GM21737 (cell line): ENCODE measurements around the gene PRTFDC1.

Experiments
- ATAC-seq: cut with Tn5 transposase; IDR thresholded peaks from one replicate; pipeline ENCODE4 v1.9.1; 2021; ENCODE audit warnings: mild to moderate bottlenecking, moderate library complexity; ENCODE audit not compliant: unreplicated experiment

Gene PRTFDC1

GRCh38 chr10:24804956-24805355 is 147.4 kb downstream of the PRTFDC1 start:
- ATAC-seq: no peak

GRCh38 chr10:24804392-24804791 is 148.0 kb downstream of the PRTFDC1 start:
- no peak for ATAC-seq

DNA sequence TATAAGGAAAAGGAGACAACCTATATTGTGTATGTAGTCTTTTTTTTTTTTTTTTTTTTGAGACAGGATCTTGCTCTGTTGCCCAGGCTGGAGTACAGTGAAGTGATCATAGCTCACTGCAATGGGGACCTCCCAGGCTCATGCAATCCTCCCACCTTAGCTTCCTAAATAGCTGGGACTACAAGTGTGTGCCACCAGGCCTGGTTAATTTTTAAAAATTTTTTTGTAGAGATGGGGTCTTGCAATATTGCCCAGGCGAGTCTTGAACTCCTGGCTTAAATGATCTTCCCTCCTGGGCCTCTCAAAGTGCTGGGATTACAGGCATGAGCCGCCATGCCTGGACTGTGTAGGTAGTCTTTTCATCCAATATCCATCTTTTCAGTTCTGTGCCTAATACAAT is 150.0 kb downstream of the PRTFDC1 start:
- ATAC-seq: no peak

DNA sequence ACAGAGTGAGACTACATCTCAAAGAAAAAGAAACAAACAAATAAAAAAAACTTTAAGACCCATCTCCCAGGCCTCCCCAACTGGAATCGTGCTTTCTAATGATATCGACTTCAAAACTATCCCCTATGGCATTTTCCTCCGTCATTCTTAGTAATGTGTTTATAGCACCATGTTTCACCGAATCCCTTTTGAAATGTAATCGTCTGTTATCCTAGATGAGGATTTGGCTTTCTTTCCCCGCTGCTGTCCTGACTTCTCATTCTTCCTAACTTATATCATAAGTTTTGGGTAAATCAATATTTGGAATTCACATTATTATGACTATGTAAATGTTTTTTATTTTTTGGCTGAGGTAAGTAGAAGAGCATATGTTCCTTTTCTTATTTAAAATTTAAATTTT is 151.5 kb downstream of the PRTFDC1 start:
- no peak for ATAC-seq
